GM06990 (cell line): ENCODE measurements around the gene PKD1.

ENCODE experiments used
- DNase-seq: peaks from one replicate; pipeline ENCODE4 v3.0.0-alpha.2; 2011; ENCODE audit not compliant: insufficient read length; ENCODE audit errors: extremely low read depth
- H3K27me3 ChIP-seq: replicated peaks from 2 replicates; pipeline ENCODE4 v1.6.0; 2011; ENCODE audit warnings: low read length; ENCODE audit not compliant: control insufficient read depth, insufficient read depth
- H3K36me3 ChIP-seq: 2 replicates; pipeline ENCODE4 v1.5.1; 2011; ENCODE audit warnings: low read length; ENCODE audit not compliant: control insufficient read depth, insufficient read depth
- H3K4me3 ChIP-seq: replicated peaks from 2 replicates; pipeline ENCODE4 v1.5.1; 2011; ENCODE audit warnings: low read depth, mild to moderate bottlenecking, control low read depth, low read length
- CTCF ChIP-seq: IDR thresholded peaks from 2 replicates; pipeline ENCODE4 v1.5.1; 2011; ENCODE audit warnings: low read length, control low read depth, mild to moderate bottlenecking, inconsistent platforms; ENCODE audit not compliant: insufficient read depth, poor library complexity, severe bottlenecking

Gene PKD1

GRCh38 chr16:2042171-2042985, 93.3 kb downstream of the PKD1 start:
- no peak for TF ChIP-seq CTCF
- H3K27me3 ChIP-seq: no peaks in the 10 kb centered on the region
- H3K4me3 ChIP-seq: no peak overlapping the region
- no peaks in the 10 kb centered on the region for H3K36me3 ChIP-seq
- DNase-seq: no peak

DNA sequence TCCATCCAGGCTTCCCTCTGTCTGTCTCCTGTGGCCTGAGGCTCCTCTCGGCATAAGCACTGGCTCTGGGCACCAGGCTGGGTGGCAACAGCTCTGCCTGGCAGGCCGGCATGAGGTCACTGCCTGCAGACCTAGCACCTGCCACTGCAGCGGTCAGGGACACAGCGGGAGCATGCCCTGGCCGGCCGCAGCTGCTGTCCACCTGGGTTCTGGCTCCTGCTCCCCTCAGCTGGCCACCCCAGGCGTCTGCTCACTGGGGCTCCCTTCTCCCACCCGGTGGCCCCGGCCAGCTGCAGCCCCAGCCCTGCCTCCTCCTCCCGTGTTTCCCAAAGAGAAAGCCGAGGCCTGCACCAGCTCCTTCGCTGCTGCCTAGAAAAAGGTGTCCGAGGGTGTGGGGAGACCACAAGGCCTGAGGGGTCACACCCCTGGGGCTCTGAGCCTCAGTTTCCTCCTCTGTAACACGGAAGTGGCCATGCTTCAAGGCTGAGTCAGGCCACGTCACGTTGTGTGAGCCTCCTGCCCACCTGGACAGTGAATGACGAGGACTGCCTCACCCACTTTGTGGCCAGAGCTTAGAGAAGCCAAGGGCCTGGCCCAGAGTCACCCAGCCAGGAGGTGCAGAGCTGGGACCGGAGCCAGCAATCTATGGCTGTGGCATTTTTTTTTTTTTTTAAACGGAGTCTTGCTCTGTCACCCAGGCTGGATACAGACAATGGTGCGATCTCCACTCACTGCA, 94.7 kb downstream of the PKD1 start:
- DNase-seq: no peak

GRCh38 chr16:2040041-2040786, 95.5 kb downstream of the PKD1 start:
- no peaks in the 10 kb centered on the region for H3K27me3 ChIP-seq
- H3K36me3 ChIP-seq: no peaks in the 10 kb centered on the region
- TF ChIP-seq CTCF: no peak
- H3K4me3 ChIP-seq: no peak overlapping the region
- no peak for DNase-seq

More for the DNA sequence above, 94.7 kb downstream of the PKD1 start:
- H3K36me3 ChIP-seq: no peaks in the 10 kb centered on the region
- no peaks in the 10 kb centered on the region for H3K27me3 ChIP-seq
- H3K4me3 ChIP-seq: no peak overlapping the region
- no peak for TF ChIP-seq CTCF

DNA sequence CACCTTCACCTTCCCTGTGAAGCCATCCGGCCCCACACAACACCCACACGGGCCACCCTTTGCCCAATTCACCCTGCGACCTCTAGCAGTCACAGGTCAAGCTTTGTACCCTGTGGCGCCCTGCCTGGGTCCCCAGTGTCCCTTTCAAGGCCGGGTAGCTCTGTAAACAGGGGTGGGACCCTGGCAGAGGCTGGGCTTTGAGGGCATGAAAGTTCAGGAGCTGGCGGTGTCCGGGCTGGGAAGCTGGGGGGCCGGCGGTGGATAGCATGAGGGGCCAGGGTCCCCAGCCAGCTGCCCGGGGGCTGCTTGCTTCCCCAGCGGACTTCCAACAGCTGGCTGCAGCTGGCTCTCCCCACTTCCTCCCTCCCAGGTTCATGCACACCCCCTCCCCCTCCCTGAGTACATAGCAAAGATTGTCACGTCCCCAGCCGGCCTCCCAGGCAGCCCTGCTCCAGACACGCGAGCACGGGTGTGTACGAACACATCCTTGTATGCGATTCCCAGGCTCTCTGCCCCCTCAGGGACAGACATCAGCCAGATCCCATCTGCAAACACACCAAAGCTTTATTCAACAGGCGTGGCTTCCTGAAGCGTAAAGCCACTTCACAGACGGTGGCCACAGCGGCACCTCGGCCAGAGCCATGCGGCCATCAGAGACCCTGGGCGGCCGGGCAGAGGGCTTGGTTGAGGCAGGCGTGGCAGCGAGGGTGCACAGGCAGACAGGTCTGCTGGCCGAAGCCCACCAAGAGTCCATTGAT, 96.2 kb downstream of the PKD1 start:
- Histone ChIP-seq H3K27me3 (no peaks in the 10 kb centered on the region), H3K36me3 (no peaks in the 10 kb centered on the region), H3K4me3 (no peak overlapping the region)
- no peak for TF ChIP-seq CTCF
- DNase-seq: no peak
